ENCODE measurements around the gene RANBP3. TPM values are rescaled to one million over a fixed set of nuclear protein-coding genes. Genes with fewer than 3 reads are reported as not detected.
"Not testable (repeated sequence)": the region's sequence is repeated elsewhere in the genome, so short reads cannot be mapped to it uniquely, and the experiment has no call there.

RANBP3 gene, protein sequence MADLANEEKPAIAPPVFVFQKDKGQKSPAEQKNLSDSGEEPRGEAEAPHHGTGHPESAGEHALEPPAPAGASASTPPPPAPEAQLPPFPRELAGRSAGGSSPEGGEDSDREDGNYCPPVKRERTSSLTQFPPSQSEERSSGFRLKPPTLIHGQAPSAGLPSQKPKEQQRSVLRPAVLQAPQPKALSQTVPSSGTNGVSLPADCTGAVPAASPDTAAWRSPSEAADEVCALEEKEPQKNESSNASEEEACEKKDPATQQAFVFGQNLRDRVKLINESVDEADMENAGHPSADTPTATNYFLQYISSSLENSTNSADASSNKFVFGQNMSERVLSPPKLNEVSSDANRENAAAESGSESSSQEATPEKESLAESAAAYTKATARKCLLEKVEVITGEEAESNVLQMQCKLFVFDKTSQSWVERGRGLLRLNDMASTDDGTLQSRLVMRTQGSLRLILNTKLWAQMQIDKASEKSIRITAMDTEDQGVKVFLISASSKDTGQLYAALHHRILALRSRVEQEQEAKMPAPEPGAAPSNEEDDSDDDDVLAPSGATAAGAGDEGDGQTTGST
- 10 to 100 TPM; 43.8 to 60.1 (median 45.9) TPM for total RNA-seq

DNA sequence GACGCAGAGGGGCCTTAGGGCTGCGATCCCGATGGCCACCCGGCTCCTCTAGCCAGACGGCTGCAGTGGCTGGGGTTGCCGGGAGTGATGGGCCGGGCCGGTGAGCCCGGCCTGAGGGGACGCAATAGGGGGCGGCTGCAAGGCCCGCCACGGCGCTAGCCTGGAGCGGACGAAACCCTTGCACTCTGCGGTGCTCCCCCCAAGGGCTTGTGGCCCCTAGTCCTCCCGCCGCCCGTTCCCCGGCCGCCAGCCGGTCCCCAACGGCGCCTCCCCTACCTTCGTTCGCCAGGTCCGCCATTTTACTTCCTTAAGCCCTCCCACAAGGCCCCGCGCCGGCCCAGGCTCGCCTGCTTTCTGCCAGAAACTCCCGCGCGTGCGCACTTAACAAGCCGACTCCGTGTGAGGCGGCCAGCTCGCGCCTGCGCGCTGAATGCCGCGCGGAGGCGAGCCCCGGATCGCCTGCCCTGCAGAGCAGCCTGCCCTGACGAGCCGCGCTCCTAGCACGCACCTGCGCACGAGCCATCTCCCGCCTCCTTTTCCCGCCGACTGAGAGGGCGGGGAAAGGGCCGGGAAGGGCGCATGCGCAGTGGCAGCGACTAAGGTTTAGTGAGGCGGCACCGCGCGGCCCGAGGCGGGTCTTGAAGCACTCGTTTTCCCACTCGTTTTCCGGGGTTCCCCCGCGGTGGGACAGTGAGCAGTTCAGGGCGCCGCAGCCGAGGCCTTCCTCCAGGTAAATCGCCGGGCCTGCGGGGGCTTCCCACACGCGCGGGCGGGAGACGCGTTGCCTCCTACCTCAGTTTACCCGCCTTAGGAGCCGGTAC, at the start of gene RANBP3:
Gene RANBP3, minus strand, starts transcription at position 356 of the 821 bp plus-strand sequence. Its CDS starts 58 bp downstream, at position 298.
- ATAC-seq (ENCODE audit: low FRiP score) (peak; percentile 96), DNase-seq (ENCODE audit: low spot score) (peak; percentile 89)
- TF ChIP-seq, protein P1, sequence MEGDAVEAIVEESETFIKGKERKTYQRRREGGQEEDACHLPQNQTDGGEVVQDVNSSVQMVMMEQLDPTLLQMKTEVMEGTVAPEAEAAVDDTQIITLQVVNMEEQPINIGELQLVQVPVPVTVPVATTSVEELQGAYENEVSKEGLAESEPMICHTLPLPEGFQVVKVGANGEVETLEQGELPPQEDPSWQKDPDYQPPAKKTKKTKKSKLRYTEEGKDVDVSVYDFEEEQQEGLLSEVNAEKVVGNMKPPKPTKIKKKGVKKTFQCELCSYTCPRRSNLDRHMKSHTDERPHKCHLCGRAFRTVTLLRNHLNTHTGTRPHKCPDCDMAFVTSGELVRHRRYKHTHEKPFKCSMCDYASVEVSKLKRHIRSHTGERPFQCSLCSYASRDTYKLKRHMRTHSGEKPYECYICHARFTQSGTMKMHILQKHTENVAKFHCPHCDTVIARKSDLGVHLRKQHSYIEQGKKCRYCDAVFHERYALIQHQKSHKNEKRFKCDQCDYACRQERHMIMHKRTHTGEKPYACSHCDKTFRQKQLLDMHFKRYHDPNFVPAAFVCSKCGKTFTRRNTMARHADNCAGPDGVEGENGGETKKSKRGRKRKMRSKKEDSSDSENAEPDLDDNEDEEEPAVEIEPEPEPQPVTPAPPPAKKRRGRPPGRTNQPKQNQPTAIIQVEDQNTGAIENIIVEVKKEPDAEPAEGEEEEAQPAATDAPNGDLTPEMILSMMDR (IDR thresholded peaks at IDR 0.05): no peak

DNA sequence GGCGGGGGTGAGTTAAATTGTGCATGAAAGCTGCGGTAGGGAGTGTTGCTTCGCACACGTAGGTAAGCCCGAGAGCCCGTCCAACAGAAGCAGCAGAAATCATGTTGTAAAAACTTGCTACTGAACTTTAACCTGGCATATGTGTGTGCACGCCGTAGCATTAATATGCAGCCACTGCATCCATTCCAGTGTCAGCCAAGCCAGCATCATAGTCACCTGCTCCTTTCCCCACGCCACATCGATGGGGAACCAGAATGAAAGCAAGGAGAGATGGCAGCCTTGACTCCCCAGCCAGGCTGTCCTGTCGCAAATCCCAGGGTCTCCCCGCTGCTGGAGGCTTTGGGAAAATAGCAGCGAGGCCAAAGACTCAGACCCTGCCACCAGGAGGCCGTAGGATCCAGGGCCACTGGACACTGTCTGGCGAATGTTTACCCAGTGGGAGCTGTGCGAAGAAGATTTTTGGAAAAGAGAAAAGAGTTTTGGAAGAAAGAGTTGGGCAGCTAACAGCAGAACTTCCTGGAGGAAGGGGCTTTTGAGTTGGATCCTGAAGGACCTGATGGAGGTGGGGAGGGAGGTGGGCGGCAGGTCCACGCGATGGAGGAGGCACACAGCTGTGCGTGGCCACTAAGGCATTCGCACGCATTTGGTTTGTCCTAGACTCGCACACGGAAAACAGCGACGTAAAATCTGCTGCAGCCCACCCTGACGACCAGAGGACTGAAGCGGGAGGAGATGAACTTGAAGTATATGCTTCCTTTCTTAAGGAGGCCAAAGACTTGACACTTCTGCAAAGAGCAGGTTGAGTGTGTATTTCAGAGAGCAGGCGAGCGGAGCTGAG, 48.7 kb upstream of the RANBP3 start:
- no peak for ATAC-seq (ENCODE audit: low FRiP score)
- TF ChIP-seq, protein P1 (IDR thresholded peaks at IDR 0.05): no peak
- DNase-seq (ENCODE audit: low spot score): no peak

GRCh38 chr19:6024756-6025155, 46.8 kb upstream of the RANBP3 start:
- DNase-seq (ENCODE audit: low spot score); ATAC-seq (ENCODE audit: low FRiP score): not testable (repeated sequence)

- DNase-seq (ENCODE audit: low spot score) (no peak), ATAC-seq (ENCODE audit: low FRiP score) (no peak)
- TF ChIP-seq, protein P1 (IDR thresholded peaks at IDR 0.05): no peak
These were observed 46.0 kb upstream of the RANBP3 start for GRCh38 chr19:6023936-6024335.

GRCh38 chr19:6023085-6023682, 45.2 kb upstream of the RANBP3 start:
- DNase-seq (ENCODE audit: low spot score): no peak
- TF ChIP-seq, protein P1 (IDR thresholded peaks at IDR 0.05): no peak
- ATAC-seq (ENCODE audit: low FRiP score): no peak

- DNase-seq (ENCODE audit: low spot score) (no peak), ATAC-seq (ENCODE audit: low FRiP score) (no peak)
- TF ChIP-seq, protein P1 (IDR thresholded peaks at IDR 0.05): no peak
These were observed 44.7 kb upstream of the RANBP3 start for GRCh38 chr19:6022570-6023064.
